C4-2B (cell line): ENCODE results near the gene RFPL3.

ENCODE experiments used
- H3K27ac ChIP-seq: fragments of 450-650 bp; 2 replicates; pipeline ENCODE4 v1.5.1; 2017
- ZFX ChIP-seq: fragments of 450-650 bp; IDR thresholded peaks from 2 replicates; pipeline ENCODE4 v1.6.1; 2017
- TF ChIP-seq, protein P1 (sequence below): fragments of 450-650 bp; conservative IDR thresholded peaks from 2 replicates; pipeline ENCODE4 v1.5.1; 2017; ENCODE audit warnings: mild to moderate bottlenecking

Gene RFPL3

DNA sequence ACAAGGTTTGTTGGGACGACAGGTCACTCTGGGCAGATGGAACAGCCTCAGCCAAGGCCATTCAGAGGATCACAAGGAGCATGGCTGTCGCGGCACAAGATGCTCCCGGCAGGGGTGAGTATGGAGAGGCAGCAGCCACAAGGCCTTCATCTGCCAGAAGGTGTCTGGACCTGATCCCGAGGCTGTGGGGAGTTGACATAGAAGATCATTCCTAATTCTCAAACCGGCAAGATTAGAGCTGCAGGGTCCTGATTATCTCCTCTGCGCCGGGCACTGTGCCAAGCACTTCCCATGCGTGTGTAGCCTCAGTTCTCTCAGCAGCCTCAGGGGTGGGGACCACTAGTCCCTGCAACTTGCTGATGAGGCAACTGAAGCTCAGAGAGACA, 32.3 kb upstream of the RFPL3 start:
- TF ChIP-seq ZFX = no peak
- TF ChIP-seq, protein P1, sequence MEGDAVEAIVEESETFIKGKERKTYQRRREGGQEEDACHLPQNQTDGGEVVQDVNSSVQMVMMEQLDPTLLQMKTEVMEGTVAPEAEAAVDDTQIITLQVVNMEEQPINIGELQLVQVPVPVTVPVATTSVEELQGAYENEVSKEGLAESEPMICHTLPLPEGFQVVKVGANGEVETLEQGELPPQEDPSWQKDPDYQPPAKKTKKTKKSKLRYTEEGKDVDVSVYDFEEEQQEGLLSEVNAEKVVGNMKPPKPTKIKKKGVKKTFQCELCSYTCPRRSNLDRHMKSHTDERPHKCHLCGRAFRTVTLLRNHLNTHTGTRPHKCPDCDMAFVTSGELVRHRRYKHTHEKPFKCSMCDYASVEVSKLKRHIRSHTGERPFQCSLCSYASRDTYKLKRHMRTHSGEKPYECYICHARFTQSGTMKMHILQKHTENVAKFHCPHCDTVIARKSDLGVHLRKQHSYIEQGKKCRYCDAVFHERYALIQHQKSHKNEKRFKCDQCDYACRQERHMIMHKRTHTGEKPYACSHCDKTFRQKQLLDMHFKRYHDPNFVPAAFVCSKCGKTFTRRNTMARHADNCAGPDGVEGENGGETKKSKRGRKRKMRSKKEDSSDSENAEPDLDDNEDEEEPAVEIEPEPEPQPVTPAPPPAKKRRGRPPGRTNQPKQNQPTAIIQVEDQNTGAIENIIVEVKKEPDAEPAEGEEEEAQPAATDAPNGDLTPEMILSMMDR = no peak
- no peak overlapping the region for H3K27ac ChIP-seq

DNA sequence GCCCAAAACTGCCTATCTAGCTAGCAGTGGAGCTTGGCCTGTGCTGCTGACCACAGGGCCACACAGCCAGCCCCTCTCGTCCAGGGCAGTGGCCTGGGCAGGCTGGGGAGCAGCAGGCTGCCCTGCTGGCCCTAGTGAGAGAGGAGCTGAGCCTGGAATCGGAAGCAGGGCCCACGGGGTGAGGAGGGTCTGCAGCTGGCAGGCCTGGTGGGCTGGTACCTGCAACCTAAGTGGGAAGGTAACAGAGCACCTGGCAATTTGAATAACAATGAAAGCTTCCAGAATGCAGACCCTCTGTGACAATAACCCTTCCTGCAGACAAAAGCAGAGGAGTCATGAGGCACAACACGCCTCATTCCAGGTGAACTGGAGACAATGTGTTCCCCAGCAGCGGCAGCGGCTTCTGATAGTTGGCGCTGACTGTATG, 31.8 kb upstream of the RFPL3 start:
- TF ChIP-seq, protein P1 = no peak
- no peak for TF ChIP-seq ZFX
- no peak overlapping the region for H3K27ac ChIP-seq

DNA sequence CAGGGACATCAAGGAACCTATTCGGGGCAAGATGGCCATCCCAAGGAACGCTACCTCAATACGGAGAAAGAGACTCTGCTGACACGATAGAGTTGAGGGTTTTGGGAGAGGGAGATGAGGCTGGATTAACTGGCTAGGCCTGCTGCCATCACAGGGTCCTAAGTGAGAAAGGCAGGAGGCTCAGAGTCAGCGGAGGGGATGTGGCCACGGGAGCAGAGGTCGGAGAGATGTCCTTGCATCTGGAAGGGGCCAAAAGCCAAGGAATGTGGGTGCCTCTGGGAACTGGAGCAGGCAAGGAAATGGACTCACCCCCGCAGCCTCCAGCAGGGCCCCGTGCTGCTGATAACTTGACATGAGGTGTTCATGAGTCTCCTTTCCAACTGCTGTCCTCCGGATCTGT, 31.0 kb upstream of the RFPL3 start:
- no peak for TF ChIP-seq ZFX
- no peak overlapping the region for H3K27ac ChIP-seq

DNA sequence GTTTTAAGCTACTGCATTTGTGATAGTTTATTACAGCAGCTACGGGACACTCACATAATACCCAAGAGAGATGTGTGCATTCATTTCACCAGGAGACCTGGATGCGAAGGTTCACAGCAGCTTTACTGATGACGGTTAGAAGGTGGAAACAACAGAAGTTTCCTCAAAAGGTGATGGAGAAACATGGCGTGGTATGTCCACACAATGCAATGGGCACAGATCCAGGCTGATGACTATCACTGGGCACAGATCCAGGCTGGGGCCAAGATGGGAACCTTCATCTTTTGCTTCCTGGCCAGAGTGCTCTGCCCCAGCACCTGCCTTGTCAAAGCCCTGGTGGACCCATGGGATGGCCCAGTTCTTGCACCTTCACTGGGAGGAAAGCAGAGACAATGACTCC, 30.6 kb upstream of the RFPL3 start:
- TF ChIP-seq, protein P1 = no peak
- no peak for TF ChIP-seq ZFX
- H3K27ac ChIP-seq = no peak overlapping the region

DNA sequence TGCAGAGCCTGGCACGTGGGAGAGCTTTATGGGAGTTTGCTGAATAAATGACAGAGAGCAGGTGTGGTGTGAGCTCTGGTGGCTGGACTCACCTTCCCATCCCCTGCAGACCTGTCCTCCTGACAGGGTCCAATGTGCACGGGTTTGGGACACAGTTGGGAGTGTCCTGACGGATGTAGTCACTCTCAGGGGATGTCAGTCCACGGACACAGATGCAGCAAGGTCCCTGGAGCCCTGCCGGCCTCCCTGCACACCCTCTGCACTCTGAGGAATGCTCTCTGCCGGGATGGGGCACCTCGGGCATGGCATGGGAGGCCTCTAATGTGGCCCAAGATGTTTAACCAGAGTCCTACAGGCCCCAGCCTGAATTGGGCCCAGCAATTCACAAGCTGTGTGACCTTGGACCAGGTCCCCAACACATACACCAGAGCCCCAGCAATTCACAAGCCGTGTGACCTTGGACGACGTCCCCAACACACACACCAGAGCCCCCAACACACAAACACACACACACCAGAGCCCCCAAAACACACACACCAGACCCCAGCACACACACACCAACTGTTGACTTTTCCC, 30.0 kb upstream of the RFPL3 start:
- H3K27ac ChIP-seq = no peak overlapping the region
- TF ChIP-seq ZFX = no peak
- TF ChIP-seq, protein P1 = no peak

- TF ChIP-seq ZFX = no peak
- TF ChIP-seq, protein P1 = no peak
- no peak overlapping the region for H3K27ac ChIP-seq
These were observed 29.1 kb upstream of the RFPL3 start for GRCh38 chr22:32328306-32329201.

- TF ChIP-seq ZFX = no peak
- TF ChIP-seq, protein P1 = no peak
- no peak overlapping the region for H3K27ac ChIP-seq
These were observed 28.4 kb upstream of the RFPL3 start for GRCh38 chr22:32329202-32329645.
